ENCODE results near the gene FAM200C. TPM values are rescaled to one million over a fixed set of nuclear protein-coding genes. Genes with fewer than 3 reads are reported as not detected.

Gene FAM200C
- total and polyA plus RNA-seq, 9 of the 15 experiments (the other 6 are each of a cell fraction or from before 2014, with no cell fraction given), result 1.3 to 7.0 (median 1.8) TPM

GRCh38 chr5:160363660-160364395 lies 36.0 kb downstream of the FAM200C start (continued):
- TF ChIP-seq WHSC1 (IDR thresholded peaks at IDR 0.05; ENCODE audit: low read length), result no peak
- no peak for TF ChIP-seq ZBTB33 (CRISPR knock-in tag; IDR thresholded peaks at IDR 0.05)
- no peak for TF ChIP-seq POLR3A (IDR thresholded peaks at IDR 0.05; ENCODE audit: borderline replicate concordance, extremely low read depth, insufficient read depth, insufficient read length)
- TF ChIP-seq ZBTB8A (IDR thresholded peaks at IDR 0.05; ENCODE audit: partially characterized antibody), result no peak
- TF ChIP-seq PREB (CRISPR knock-in tag; IDR thresholded peaks at IDR 0.05), result no peak
- no peak for TF ChIP-seq ZNF398 (CRISPR knock-in tag; IDR thresholded peaks at IDR 0.05)
- no peak for TF ChIP-seq ZNF586 (CRISPR knock-in tag; conservative IDR thresholded peaks at IDR 0.05)
- TF ChIP-seq GATAD2A (IDR thresholded peaks at IDR 0.05), result no peak
- no peak for TF ChIP-seq IRF9 (tag; IDR thresholded peaks at IDR 0.05)
- TF ChIP-seq CSDE1 (IDR thresholded peaks at IDR 0.05), result no peak
- no peak for TF ChIP-seq PHF20 (IDR thresholded peaks at IDR 0.05; ENCODE audit: partially characterized antibody)
- no peak for TF ChIP-seq RAD21 (CRISPR knock-in tag; conservative IDR thresholded peaks at IDR 0.05 in 1 of 2, IDR thresholded peaks at IDR 0.05 in 1 of 2)
- TF ChIP-seq SAP30 (IDR thresholded peaks at IDR 0.05; ENCODE audit: borderline replicate concordance, insufficient read depth, low read depth, low read length, poor library complexity, severe bottlenecking), result no peak
- no peak for TF ChIP-seq ZNF561 (CRISPR knock-in tag; conservative IDR thresholded peaks at IDR 0.05)
- peak; percentile 31; the same call in 1 of the 2 replicates for TF ChIP-seq ZFX (CRISPR knock-in tag; IDR thresholded peaks at IDR 0.05)
- no peak for TF ChIP-seq MEF2A (IDR thresholded peaks at IDR 0.05; ENCODE audit: control insufficient read depth, low read depth, low read length)
- no peak for TF ChIP-seq AFF4 (CRISPR knock-in tag; IDR thresholded peaks at IDR 0.05)

Data from K562 (cell line).